SU-DHL-6 (cell line): ENCODE measurements around the gene MEAK7.

ENCODE experiments used
- CTCF ChIP-seq: fragments of 200-600 bp; sonication (generic); IDR thresholded peaks from one replicate; pipeline ENCODE4 v1.5.1; 2017; ENCODE audit warnings: antibody characterized with exemption, mild to moderate bottlenecking, low read length, moderate library complexity; ENCODE audit not compliant: insufficient read depth, poor library complexity, severe bottlenecking
- EZH2phosphoT487 ChIP-seq: fragments of 200-600 bp; sonication (generic), shearing (Covaris generic); conservative IDR thresholded peaks from 2 replicates; pipeline ENCODE4 v1.6.1; 2018; ENCODE audit warnings: mild to moderate bottlenecking, antibody characterized with exemption, low read length, moderate library complexity, mixed read lengths

DNA sequence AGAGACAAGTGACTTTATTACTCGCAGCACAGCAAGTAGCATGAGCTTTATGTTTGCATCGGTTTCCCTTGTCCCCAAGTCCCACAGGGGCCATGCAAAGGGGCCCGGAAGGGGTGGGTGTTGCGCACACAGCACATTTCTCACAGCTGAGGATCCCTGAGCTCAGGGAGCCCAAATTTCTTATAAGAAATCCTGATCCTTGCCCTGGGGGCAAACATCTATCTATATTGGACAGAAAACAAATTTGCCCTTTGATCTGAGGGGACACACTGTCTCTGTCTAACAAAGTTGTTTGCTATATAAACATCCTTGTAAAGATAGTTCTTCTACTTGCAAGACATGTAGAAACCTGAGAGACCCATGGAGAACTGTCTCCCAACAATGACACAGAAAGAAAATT, 35.7 kb upstream of the MEAK7 start:
- no peak for TF ChIP-seq CTCF
- TF ChIP-seq EZH2phosphoT487: no peak
